MM.1S (cell line): ENCODE measurements around the gene FBXL19.

ENCODE experiments used
- DNase-seq: peaks from one replicate; pipeline ENCODE4 v3.0.0-alpha.2; 2015
- H2AFZ ChIP-seq: fragments of 300-600 bp; sonication (generic); 2 replicates; pipeline ENCODE4 v1.6.0; 2016; ENCODE audit warnings: antibody characterized with exemption, low read length
- H3F3A ChIP-seq: fragments of 300-600 bp; sonication (generic); 2 replicates; pipeline ENCODE4 v1.6.1; 2016; ENCODE audit warnings: mild to moderate bottlenecking, antibody characterized with exemption, low read length, moderate library complexity, mixed read lengths; ENCODE audit not compliant: insufficient read depth
- H3K27ac ChIP-seq: fragments of 300-600 bp; sonication (generic); 2 replicates; pipeline ENCODE4 v1.5.1; 2016; ENCODE audit warnings: mild to moderate bottlenecking, low read length
- H3K27me3 ChIP-seq: fragments of 300-600 bp; sonication (generic); replicated peaks from 2 replicates; pipeline ENCODE4 v1.6.0; 2016; ENCODE audit warnings: low read length; ENCODE audit not compliant: insufficient read depth
- H3K36me3 ChIP-seq: fragments of 300-600 bp; sonication (generic); replicated peaks from 2 replicates; pipeline ENCODE4 v1.6.1; 2016; ENCODE audit warnings: mild to moderate bottlenecking, low read length, mixed read lengths; ENCODE audit not compliant: insufficient read depth
- H3K4me1 ChIP-seq: fragments of 300-600 bp; sonication (generic); 2 replicates; pipeline ENCODE4 v1.6.1; 2016; ENCODE audit warnings: low read length, mixed read lengths
- H3K4me2 ChIP-seq: fragments of 300-600 bp; sonication (generic); 2 replicates; pipeline ENCODE4 v1.6.0; 2016; ENCODE audit warnings: low read depth, low read length
- H3K4me3 ChIP-seq: fragments of 300-600 bp; sonication (generic); 2 replicates; pipeline ENCODE4 v1.5.1; 2016; ENCODE audit warnings: low read length, mixed read lengths
- H3K79me2 ChIP-seq: fragments of 300-600 bp; sonication (generic); 2 replicates; pipeline ENCODE4 v1.6.1; 2016; ENCODE audit warnings: mixed run types, low read length, mixed read lengths
- H3K9ac ChIP-seq: fragments of 300-600 bp; sonication (generic); 2 replicates; pipeline ENCODE4 v1.6.1; 2016; ENCODE audit warnings: low read length, mixed read lengths
- H3K9me2 ChIP-seq: fragments of 300-600 bp; sonication (generic); replicated peaks from 2 replicates; pipeline ENCODE4 v1.6.1; 2016; ENCODE audit warnings: mild to moderate bottlenecking, low read length, mixed read lengths; ENCODE audit not compliant: insufficient read depth
- H3K9me3 ChIP-seq: fragments of 300-600 bp; sonication (generic); replicated peaks from 2 replicates; pipeline ENCODE4 v1.6.1; 2016; ENCODE audit warnings: mild to moderate bottlenecking, low read length, mixed read lengths; ENCODE audit not compliant: insufficient read depth
- H4K20me1 ChIP-seq: fragments of 300-600 bp; sonication (generic); 2 replicates; pipeline ENCODE4 v1.6.1; 2016; ENCODE audit warnings: mild to moderate bottlenecking, low read length, moderate library complexity, mixed read lengths; ENCODE audit not compliant: insufficient read depth
- CTCF ChIP-seq: fragments of 300-600 bp; sonication (generic); IDR thresholded peaks from 2 replicates; pipeline ENCODE4 v1.5.1; 2016; ENCODE audit warnings: antibody characterized with exemption, low read length, mixed read lengths
- EZH2 ChIP-seq: fragments of 300-600 bp; sonication (generic); optimal IDR thresholded peaks from 2 replicates; pipeline ENCODE3; 2017; ENCODE audit warnings: low read depth, mild to moderate bottlenecking, antibody characterized with exemption, low read length, mixed read lengths
- EZH2phosphoT487 ChIP-seq: fragments of 300-600 bp; sonication (generic); IDR thresholded peaks from 2 replicates; pipeline ENCODE4 v1.6.1; 2018; ENCODE audit warnings: antibody characterized with exemption, low read length

The FBXL19 gene

GRCh38 chr16:30980434-30980833, 57.1 kb downstream of the FBXL19 start:
- Histone ChIP-seq H3K4me1 (no peaks in the 10 kb centered on the region), H3K9me3 (no peaks in the 10 kb centered on the region), H4K20me1 (no peaks in the 10 kb centered on the region), H3K4me3 (no peak overlapping the region), H3K36me3 (no peaks in the 10 kb centered on the region), H3K27ac (no peak overlapping the region), H3K9ac (no peak overlapping the region), H3K4me2 (no peak overlapping the region), H3F3A (no peaks in the 10 kb centered on the region), H3K9me2 (no peaks in the 10 kb centered on the region), H3K27me3 (no peaks in the 10 kb centered on the region), H2AFZ (no peak overlapping the region), H3K79me2 (no peaks in the 10 kb centered on the region)
- TF ChIP-seq EZH2phosphoT487 (no peak), CTCF (no peak), EZH2 (no peak)
- no peak for DNase-seq

- H3K79me2 ChIP-seq = no peaks in the 10 kb centered on the region
- no peak overlapping the region for H3K4me3 ChIP-seq
- H2AFZ ChIP-seq = no peak overlapping the region
- no peaks in the 10 kb centered on the region for H3K36me3 ChIP-seq
- H3F3A ChIP-seq = no peaks in the 10 kb centered on the region
- H3K9me2 ChIP-seq = no peaks in the 10 kb centered on the region
- TF ChIP-seq EZH2 = no peak
- no peak for TF ChIP-seq CTCF
- TF ChIP-seq EZH2phosphoT487 = no peak
- no peaks in the 10 kb centered on the region for H4K20me1 ChIP-seq
- H3K4me1 ChIP-seq = no peaks in the 10 kb centered on the region
- no peak overlapping the region for H3K9ac ChIP-seq
- no peak overlapping the region for H3K4me2 ChIP-seq
- no peaks in the 10 kb centered on the region for H3K9me3 ChIP-seq
- DNase-seq = no peak
- no peak overlapping the region for H3K27ac ChIP-seq
- no peaks in the 10 kb centered on the region for H3K27me3 ChIP-seq
Measured at GRCh38 chr16:30980959-30981358, 57.6 kb downstream of the FBXL19 start.

- Histone ChIP-seq H3K27me3 (no peaks in the 10 kb centered on the region), H3K79me2 (no peaks in the 10 kb centered on the region), H3K27ac (no peak overlapping the region), H2AFZ (no peak overlapping the region), H3K36me3 (no peaks in the 10 kb centered on the region), H3K9ac (no peak overlapping the region), H3K9me3 (no peaks in the 10 kb centered on the region), H3K4me2 (no peak overlapping the region), H3K4me3 (no peak overlapping the region), H4K20me1 (no peaks in the 10 kb centered on the region), H3F3A (no peaks in the 10 kb centered on the region), H3K9me2 (no peaks in the 10 kb centered on the region), H3K4me1 (no peaks in the 10 kb centered on the region)
- DNase-seq = no peak
- TF ChIP-seq CTCF (no peak), EZH2 (no peak), EZH2phosphoT487 (no peak)
Measured at GRCh38 chr16:30982548-30983288, 59.3 kb downstream of the FBXL19 start.
